Tibial artery (tissue), 4 donors: Measurements from ENCODE around the gene CHD6.

Source experiments
- DNase-seq, 2 donors: peaks; one replicate each; pipeline ENCODE4 v3.0.0-alpha.2; 2019
- H3K27ac ChIP-seq, 2 donors: fragments of 200-600 bp; sonication (generic) in 1 of 2; 1 replicate in 1 of 2; 2 replicates in 1 of 2; pipeline ENCODE4 v1.5.1; 2018 to 2019; ENCODE audit warnings: mild to moderate bottlenecking in 1 of 2
- H3K27me3 ChIP-seq, 2 donors: fragments of 200-600 bp; sonication (generic) in 1 of 2; one replicate each; pipeline versions ENCODE4 v1.5.1 to v1.6.0; 2016 to 2019
- H3K36me3 ChIP-seq, 3 donors: fragments of 200-600 bp; sonication (generic) in 2 of 3; one replicate each; pipeline ENCODE4 v1.5.1; 2016 to 2019; ENCODE audit warnings: mild to moderate bottlenecking in 2 of 3
- H3K4me1 ChIP-seq, 4 donors: fragments of 200-600 bp; sonication (generic) in 2 of 4; 1 replicate in 3 of 4; 2 replicates in 1 of 4; pipeline ENCODE4 v1.5.1; 2016 to 2019
- H3K4me3 ChIP-seq, 2 donors: fragments of 200-600 bp; sonication (generic) in 1 of 2; 1 replicate in 1 of 2; 2 replicates in 1 of 2; pipeline ENCODE4 v1.5.1; 2018 to 2019; ENCODE audit warnings: mild to moderate bottlenecking in 2 of 2
- H3K9me3 ChIP-seq, 3 donors: fragments of 200-600 bp; sonication (generic) in 1 of 3; one replicate each; pipeline ENCODE4 v1.5.1; 2016 to 2019
- intact Hi-C: fragments of 100-400 bp; cut with DNase I; formaldehyde crosslinking; loops from one replicate; pipeline ENCODE4 v1.15.0; 2023; ENCODE audit warnings: low total_unique reads
- TF ChIP-seq, protein P1 (sequence below), 2 experiments: fragments of 200-600 bp in 1 of 2; fragments of 450-650 bp in 1 of 2; IDR thresholded peaks; one replicate each; pipeline ENCODE4 v1.5.1; 2017 to 2019; ENCODE audit warnings: antibody characterized with exemption in 2 of 2, mild to moderate bottlenecking in 1 of 2, moderate library complexity in 1 of 2

CHD6 gene

DNA sequence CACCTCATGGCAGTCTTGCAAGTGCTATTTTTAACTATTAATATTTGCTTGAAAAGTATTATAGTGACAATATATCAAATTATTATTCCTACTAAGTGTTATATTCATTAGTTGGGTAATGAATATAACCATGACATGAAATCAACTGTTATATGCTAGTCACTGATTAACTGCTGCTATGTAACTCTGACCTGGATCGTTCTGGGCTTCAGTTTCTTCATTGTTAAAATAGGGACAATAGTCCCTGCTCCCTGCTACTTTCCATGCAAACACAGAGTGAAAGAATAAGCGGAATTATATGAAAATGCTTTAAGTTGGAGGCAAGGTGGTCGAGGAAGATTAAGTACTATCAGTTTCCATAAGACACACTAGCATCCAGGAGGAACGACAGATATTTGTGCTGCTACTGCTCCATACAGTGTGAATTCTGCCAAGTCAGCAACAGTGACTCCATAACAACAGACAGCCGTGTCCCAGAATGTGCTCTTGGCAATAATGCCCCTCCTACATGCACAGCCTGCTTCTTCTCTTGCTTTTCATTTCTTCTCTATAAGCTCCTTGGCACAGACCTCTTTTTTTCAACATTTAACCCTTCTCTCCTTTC, 107.2 kb downstream of the CHD6 start:
- peak overlapping the region; percentile 39 to 54 for H3K27ac ChIP-seq
- no peak for DNase-seq
- H3K4me1 ChIP-seq, result peaks cover 0 to 36% (median 25%) of the 10 kb centered on the region in 4 donors
- H3K36me3 ChIP-seq, result peaks cover 7 to 28% (median 20%) of the 10 kb centered on the region in 3 donors
- H3K4me3 ChIP-seq, result no peak overlapping the region
- no peaks in the 10 kb centered on the region for H3K27me3 ChIP-seq
- intact Hi-C loops, result loop anchor here (10.0 kb wide), 1 partner anchor 184 kb away; no protein-coding TSS in a partner anchor
- H3K9me3 ChIP-seq, result no peaks in the 10 kb centered on the region
- TF ChIP-seq, protein P1, sequence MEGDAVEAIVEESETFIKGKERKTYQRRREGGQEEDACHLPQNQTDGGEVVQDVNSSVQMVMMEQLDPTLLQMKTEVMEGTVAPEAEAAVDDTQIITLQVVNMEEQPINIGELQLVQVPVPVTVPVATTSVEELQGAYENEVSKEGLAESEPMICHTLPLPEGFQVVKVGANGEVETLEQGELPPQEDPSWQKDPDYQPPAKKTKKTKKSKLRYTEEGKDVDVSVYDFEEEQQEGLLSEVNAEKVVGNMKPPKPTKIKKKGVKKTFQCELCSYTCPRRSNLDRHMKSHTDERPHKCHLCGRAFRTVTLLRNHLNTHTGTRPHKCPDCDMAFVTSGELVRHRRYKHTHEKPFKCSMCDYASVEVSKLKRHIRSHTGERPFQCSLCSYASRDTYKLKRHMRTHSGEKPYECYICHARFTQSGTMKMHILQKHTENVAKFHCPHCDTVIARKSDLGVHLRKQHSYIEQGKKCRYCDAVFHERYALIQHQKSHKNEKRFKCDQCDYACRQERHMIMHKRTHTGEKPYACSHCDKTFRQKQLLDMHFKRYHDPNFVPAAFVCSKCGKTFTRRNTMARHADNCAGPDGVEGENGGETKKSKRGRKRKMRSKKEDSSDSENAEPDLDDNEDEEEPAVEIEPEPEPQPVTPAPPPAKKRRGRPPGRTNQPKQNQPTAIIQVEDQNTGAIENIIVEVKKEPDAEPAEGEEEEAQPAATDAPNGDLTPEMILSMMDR (IDR thresholded peaks at IDR 0.05), result no peak

DNA sequence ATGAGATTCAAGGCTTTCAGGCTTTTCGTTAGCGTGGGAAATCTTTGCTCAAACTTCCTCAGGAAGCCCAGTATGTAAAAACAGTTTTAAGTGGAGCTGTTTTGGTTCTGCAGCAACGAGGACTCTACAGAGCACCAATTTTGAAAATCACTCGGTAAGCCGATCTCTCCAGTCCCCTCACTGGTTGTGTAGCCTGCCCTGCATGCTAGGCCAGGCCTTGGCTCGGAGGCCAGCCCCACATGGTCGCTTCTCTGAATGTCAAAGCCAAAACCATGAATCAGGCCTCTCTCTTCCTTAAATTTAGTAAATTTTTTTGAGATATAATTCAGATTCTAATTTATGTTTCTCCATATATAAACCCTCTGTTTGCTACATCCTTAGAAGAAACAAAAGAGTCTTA, 108.0 kb downstream of the CHD6 start:
- Histone ChIP-seq H3K27me3 (no peaks in the 10 kb centered on the region), H3K4me3 (no peak overlapping the region), H3K4me1 (peaks cover 0 to 36% (median 23%) of the 10 kb centered on the region in 4 donors), H3K9me3 (no peaks in the 10 kb centered on the region), H3K36me3 (peaks cover 7 to 28% (median 21%) of the 10 kb centered on the region in 3 donors), H3K27ac (peak overlapping the region; percentile 39 to 54)
- no peak for DNase-seq
- TF ChIP-seq, protein P1 (IDR thresholded peaks at IDR 0.05), result no peak
- intact Hi-C loops, result loop anchor here (10.0 kb wide), 1 partner anchor 185 kb away; no protein-coding TSS in a partner anchor

DNA sequence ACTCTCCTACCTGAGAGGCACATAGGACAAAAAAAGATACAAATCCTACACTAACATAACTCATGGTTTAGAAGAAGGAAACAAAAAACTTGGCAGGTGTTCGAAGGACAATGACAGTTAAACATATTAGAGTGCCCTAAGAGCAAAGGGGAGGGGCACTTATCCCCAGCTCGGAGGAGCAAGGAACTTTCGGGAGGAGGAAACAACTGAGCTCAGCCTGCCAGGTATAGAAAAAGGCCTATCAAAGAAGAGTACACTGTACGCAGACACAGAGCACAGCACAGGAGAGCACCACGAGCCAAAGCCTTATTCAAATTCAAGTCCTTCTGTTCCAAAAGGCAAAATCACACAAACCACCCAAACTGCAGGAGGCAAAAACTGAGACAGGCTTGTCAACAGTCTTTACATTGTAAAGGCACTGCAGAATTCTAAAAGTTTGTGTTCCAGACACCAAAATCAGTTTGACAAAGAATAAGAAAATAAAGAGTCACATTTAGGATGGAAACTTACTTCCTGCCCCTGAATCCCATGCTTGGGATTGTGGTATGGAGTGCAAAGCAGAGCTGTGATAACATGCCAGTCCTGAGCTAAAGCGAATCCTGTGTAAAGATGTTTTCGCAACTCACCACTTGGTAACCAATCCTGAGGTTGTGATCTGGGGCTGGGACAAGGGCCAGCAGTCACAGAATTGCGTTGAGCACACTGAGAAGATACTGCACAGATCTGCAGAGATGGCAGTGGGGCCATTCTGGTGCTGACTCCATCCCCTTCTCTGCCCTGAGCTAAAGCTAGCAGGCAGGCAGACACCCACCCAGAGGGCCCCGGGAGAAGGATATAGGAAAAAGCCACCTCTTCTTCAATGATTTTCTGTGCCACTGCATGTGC, 108.6 kb downstream of the CHD6 start:
- Histone ChIP-seq H3K4me1 (peaks cover 0 to 36% (median 23%) of the 10 kb centered on the region in 4 donors), H3K27me3 (no peaks in the 10 kb centered on the region), H3K36me3 (peaks cover 6 to 28% (median 28%) of the 10 kb centered on the region in 3 donors), H3K27ac (peak overlapping the region; percentile 39 to 54), H3K4me3 (no peak overlapping the region), H3K9me3 (peaks cover 0 to 6% (median 0%) of the 10 kb centered on the region in 3 donors)
- intact Hi-C loops, result loop anchor here (10.0 kb wide), 1 partner anchor 185 kb away; no protein-coding TSS in a partner anchor
- TF ChIP-seq, protein P1 (IDR thresholded peaks at IDR 0.05), result no peak
- peak; percentile 49 to 68 for DNase-seq

DNA sequence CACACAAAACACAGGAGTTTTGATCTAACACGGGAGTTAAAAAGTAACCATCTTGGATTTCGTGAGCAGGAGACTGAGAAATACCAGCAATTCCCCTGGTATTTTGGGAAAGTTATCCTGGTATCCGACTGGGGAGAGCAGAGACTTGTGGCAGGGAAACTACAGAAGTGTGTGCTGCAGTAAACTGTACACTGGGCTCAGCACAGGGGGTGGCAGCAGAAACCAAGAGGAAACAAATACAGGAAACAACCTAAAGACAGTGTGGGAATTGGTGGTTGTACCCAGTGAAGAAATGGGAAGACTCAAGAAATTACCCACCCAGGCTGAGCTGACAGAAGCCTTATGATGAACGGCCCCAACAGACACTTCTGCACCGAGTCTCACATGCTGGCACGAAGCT, 109.8 kb downstream of the CHD6 start:
- TF ChIP-seq, protein P1 (IDR thresholded peaks at IDR 0.05), result no peak
- intact Hi-C loops, result no loop called here
- H3K4me3 ChIP-seq, result no peak overlapping the region
- DNase-seq, result no peak
- no peaks in the 10 kb centered on the region for H3K27me3 ChIP-seq
- H3K9me3 ChIP-seq, result peaks cover 0 to 6% (median 0%) of the 10 kb centered on the region in 3 donors
- peak overlapping the region in 1 of 2 donors; percentile 54 for H3K27ac ChIP-seq
- H3K36me3 ChIP-seq, result peaks cover 0 to 30% (median 19%) of the 10 kb centered on the region in 3 donors
- H3K4me1 ChIP-seq, result peaks cover 0 to 36% (median 23%) of the 10 kb centered on the region in 4 donors

DNA sequence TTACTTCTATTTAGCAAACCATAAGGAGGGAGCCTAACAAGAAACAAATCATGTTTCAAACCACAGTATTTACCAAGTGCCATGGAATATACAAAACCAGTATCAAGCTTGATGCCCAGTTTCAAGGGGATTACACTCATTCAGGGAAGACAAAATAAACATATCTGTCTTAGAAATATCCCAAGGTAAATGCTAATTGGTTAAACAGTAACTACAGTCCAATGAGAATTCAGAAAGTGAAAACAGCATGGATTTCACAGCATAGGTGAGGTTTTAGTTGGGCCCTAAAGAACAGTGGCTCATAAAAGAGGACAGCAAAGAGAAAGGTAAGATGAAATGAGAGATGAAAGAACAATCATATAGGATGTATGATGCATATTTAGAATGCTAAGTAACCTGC, 110.3 kb downstream of the CHD6 start:
- peak overlapping the region in 1 of 2 donors; percentile 54 for H3K27ac ChIP-seq
- H3K9me3 ChIP-seq, result peaks cover 0 to 6% (median 0%) of the 10 kb centered on the region in 3 donors
- TF ChIP-seq, protein P1 (IDR thresholded peaks at IDR 0.05), result no peak
- H3K36me3 ChIP-seq, result peaks cover 0 to 26% (median 14%) of the 10 kb centered on the region in 3 donors
- DNase-seq, result no peak
- intact Hi-C loops, result no loop called here
- no peaks in the 10 kb centered on the region for H3K27me3 ChIP-seq
- H3K4me1 ChIP-seq, result peaks cover 0 to 36% (median 23%) of the 10 kb centered on the region in 4 donors
- no peak overlapping the region for H3K4me3 ChIP-seq
